ENCODE results near the gene BANP.

The BANP gene

GRCh38 chr16:88003736-88004135 is 52.5 kb downstream of the BANP start:
- Histone ChIP-seq H2AFZ (ENCODE audit: low read length) (no peak overlapping the region), H3K9me2 (ENCODE audit: low read depth, low read length) (no peaks in the 10 kb centered on the region), H3F3A (ENCODE audit: insufficient read depth, low read length) (no peaks in the 10 kb centered on the region), H3K4me2 (ENCODE audit: low read length) (no peak overlapping the region), H3K4me1 (ENCODE audit: insufficient read depth, low read length, severe bottlenecking) (peaks cover 14% of the 10 kb centered on the region), H3K9ac (ENCODE audit: low read length) (no peak overlapping the region), H3K79me2 (ENCODE audit: insufficient read depth, low read length) (no peaks in the 10 kb centered on the region), H4K20me1 (ENCODE audit: insufficient read depth, low read length) (no peaks in the 10 kb centered on the region), H3K27ac (ENCODE audit: low read depth, low read length, poor library complexity, severe bottlenecking) (no peak overlapping the region), H3K36me3 (ENCODE audit: insufficient read depth, low read length) (peaks cover 36% of the 10 kb centered on the region), H3K9me3 (ENCODE audit: low read length) (no peaks in the 10 kb centered on the region), H3K27me3 (ENCODE audit: insufficient read depth, low read length) (no peaks in the 10 kb centered on the region), H3K4me3 (ENCODE audit: low read depth, low read length, poor library complexity, severe bottlenecking) (no peak overlapping the region)
- TF ChIP-seq EZH2 (IDR thresholded peaks at IDR 0.05; ENCODE audit: borderline replicate concordance, low read length) = no peak
- no peak for TF ChIP-seq CTCF (IDR thresholded peaks at IDR 0.05; ENCODE audit: low read length)

GRCh38 chr16:88004391-88004790 is 53.2 kb downstream of the BANP start:
- Histone ChIP-seq H3K9ac (ENCODE audit: low read length) (no peak overlapping the region), H3K79me2 (ENCODE audit: insufficient read depth, low read length) (no peaks in the 10 kb centered on the region), H3K9me3 (ENCODE audit: low read length) (no peaks in the 10 kb centered on the region), H3K4me2 (ENCODE audit: low read length) (no peak overlapping the region), H3K36me3 (ENCODE audit: insufficient read depth, low read length) (peaks cover 43% of the 10 kb centered on the region), H3F3A (ENCODE audit: insufficient read depth, low read length) (no peaks in the 10 kb centered on the region), H4K20me1 (ENCODE audit: insufficient read depth, low read length) (no peaks in the 10 kb centered on the region), H3K27ac (ENCODE audit: low read depth, low read length, poor library complexity, severe bottlenecking) (no peak overlapping the region), H3K27me3 (ENCODE audit: insufficient read depth, low read length) (no peaks in the 10 kb centered on the region), H3K4me1 (ENCODE audit: insufficient read depth, low read length, severe bottlenecking) (peaks cover 19% of the 10 kb centered on the region), H3K4me3 (ENCODE audit: low read depth, low read length, poor library complexity, severe bottlenecking) (no peak overlapping the region), H2AFZ (ENCODE audit: low read length) (no peak overlapping the region), H3K9me2 (ENCODE audit: low read depth, low read length) (no peaks in the 10 kb centered on the region)
- no peak for TF ChIP-seq CTCF (IDR thresholded peaks at IDR 0.05; ENCODE audit: low read length)
- TF ChIP-seq EZH2 (IDR thresholded peaks at IDR 0.05; ENCODE audit: borderline replicate concordance, low read length) = no peak

GRCh38 chr16:88005181-88005581 is 53.9 kb downstream of the BANP start:
- Histone ChIP-seq H3K9ac (ENCODE audit: low read length) (no peak overlapping the region), H3K9me3 (ENCODE audit: low read length) (no peaks in the 10 kb centered on the region), H3K27ac (ENCODE audit: low read depth, low read length, poor library complexity, severe bottlenecking) (no peak overlapping the region), H3K27me3 (ENCODE audit: insufficient read depth, low read length) (no peaks in the 10 kb centered on the region), H4K20me1 (ENCODE audit: insufficient read depth, low read length) (no peaks in the 10 kb centered on the region), H3K4me2 (ENCODE audit: low read length) (no peak overlapping the region; the same call in 1 of the 2 replicates), H3K4me1 (ENCODE audit: insufficient read depth, low read length, severe bottlenecking) (peaks cover 19% of the 10 kb centered on the region), H3K79me2 (ENCODE audit: insufficient read depth, low read length) (no peaks in the 10 kb centered on the region), H2AFZ (ENCODE audit: low read length) (no peak overlapping the region), H3K36me3 (ENCODE audit: insufficient read depth, low read length) (peaks cover 51% of the 10 kb centered on the region), H3F3A (ENCODE audit: insufficient read depth, low read length) (no peaks in the 10 kb centered on the region), H3K4me3 (ENCODE audit: low read depth, low read length, poor library complexity, severe bottlenecking) (no peak overlapping the region), H3K9me2 (ENCODE audit: low read depth, low read length) (no peaks in the 10 kb centered on the region)
- no peak for TF ChIP-seq EZH2 (IDR thresholded peaks at IDR 0.05; ENCODE audit: borderline replicate concordance, low read length)
- peak; percentile 81 for TF ChIP-seq CTCF (IDR thresholded peaks at IDR 0.05; ENCODE audit: low read length)

All from OCI-LY1 (cell line).